HG02970 (cell line): ENCODE results near the gene GLI1.
"Not testable (repeated sequence)": the region's sequence is repeated elsewhere in the genome, so short reads cannot be mapped to it uniquely, and the experiment has no call there.

Source experiments
- ATAC-seq: cut with Tn5 transposase; IDR thresholded peaks from one replicate; pipeline ENCODE4 v1.9.1; 2021; ENCODE audit warnings: mild to moderate bottlenecking, moderate library complexity, moderate number of reproducible peaks; ENCODE audit not compliant: unreplicated experiment, low FRiP score

GLI1 gene

GRCh38 chr12:57439762-57440266, 19.8 kb upstream of the GLI1 start:
- ATAC-seq: no peak

- not testable (repeated sequence) for ATAC-seq
Observed at GRCh38 chr12:57441393-57441792, 18.2 kb upstream of the GLI1 start.

GRCh38 chr12:57441846-57442427, 17.6 kb upstream of the GLI1 start:
- no peak for ATAC-seq

- not testable (repeated sequence) for ATAC-seq
Observed at GRCh38 chr12:57444337-57444736, 15.2 kb upstream of the GLI1 start.

- no peak for ATAC-seq
Observed at GRCh38 chr12:57444744-57445143, 14.8 kb upstream of the GLI1 start.

- no peak for ATAC-seq
Observed at GRCh38 chr12:57446292-57446960, 13.2 kb upstream of the GLI1 start.

GRCh38 chr12:57448669-57449068, 10.9 kb upstream of the GLI1 start:
- no peak for ATAC-seq

- no peak for ATAC-seq
Observed at GRCh38 chr12:57449375-57449774, 10.2 kb upstream of the GLI1 start.

GRCh38 chr12:57450057-57450456, 9.5 kb upstream of the GLI1 start:
- ATAC-seq: no peak

GRCh38 chr12:57451233-57451778, 8.3 kb upstream of the GLI1 start:
- ATAC-seq: no peak

GRCh38 chr12:57452181-57452936, 7.2 kb upstream of the GLI1 start:
- ATAC-seq: no peak

- no peak for ATAC-seq
Observed at GRCh38 chr12:57452937-57453509, 6.6 kb upstream of the GLI1 start.

GRCh38 chr12:57454213-57454565, 5.4 kb upstream of the GLI1 start:
- no peak for ATAC-seq

- ATAC-seq: no peak
Observed at GRCh38 chr12:57454566-57455373, 4.8 kb upstream of the GLI1 start, which contains the start of gene INHBE. INHBE (plus strand) TSS chr12:57455307; CDS start chr12:57455537, 230 bp downstream.

- ATAC-seq: no peak
Observed at GRCh38 chr12:57455374-57456144, 4.0 kb upstream of the GLI1 start.

GRCh38 chr12:57456145-57456700, 3.4 kb upstream of the GLI1 start:
- no peak for ATAC-seq

GRCh38 chr12:57456737-57457490, 2.7 kb upstream of the GLI1 start:
- ATAC-seq: no peak

- no peak for ATAC-seq
Observed at GRCh38 chr12:57458665-57459054, 925 bp upstream of the GLI1 start.
